GM21447 (cell line): Measurements from ENCODE around the gene RPS14.
"Not testable (repeated sequence)": the region's sequence is repeated elsewhere in the genome, so short reads cannot be mapped to it uniquely, and the experiment has no call there.

Source experiments
- ATAC-seq: cut with Tn5 transposase; IDR thresholded peaks from one replicate; pipeline ENCODE4 v1.9.1; 2021; ENCODE audit not compliant: unreplicated experiment

RPS14 gene

GRCh38 chr5:150446583-150446982 is 3.0 kb downstream of the RPS14 start:
- no peak for ATAC-seq

GRCh38 chr5:150446088-150446487 is 3.5 kb downstream of the RPS14 start:
- ATAC-seq = no peak

GRCh38 chr5:150444770-150445169 is 4.8 kb downstream of the RPS14 start:
- ATAC-seq = no peak

GRCh38 chr5:150443242-150444075 is 6.1 kb downstream of the RPS14 start:
- ATAC-seq = no peak

GRCh38 chr5:150442699-150443080 is 6.8 kb downstream of the RPS14 start:
- ATAC-seq = no peak

GRCh38 chr5:150441813-150442698 is 7.5 kb downstream of the RPS14 start:
- no peak for ATAC-seq

- no peak for ATAC-seq
Observed at GRCh38 chr5:150440948-150441812, 8.4 kb downstream of the RPS14 start.

GRCh38 chr5:150438873-150439546 is 10.5 kb downstream of the RPS14 start:
- no peak for ATAC-seq

- ATAC-seq = peak; percentile 92
Observed at GRCh38 chr5:150436141-150436680, 13.3 kb downstream of the RPS14 start.

- no peak for ATAC-seq
Observed at GRCh38 chr5:150434464-150434863, 15.1 kb downstream of the RPS14 start.

GRCh38 chr5:150431574-150431973 is 18.0 kb downstream of the RPS14 start:
- no peak for ATAC-seq

GRCh38 chr5:150431048-150431447 is 18.5 kb downstream of the RPS14 start:
- ATAC-seq = no peak

GRCh38 chr5:150429410-150429873 is 20.1 kb downstream of the RPS14 start:
- ATAC-seq = no peak

GRCh38 chr5:150428978-150429377 is 20.6 kb downstream of the RPS14 start:
- no peak for ATAC-seq

GRCh38 chr5:150428106-150428876 is 21.2 kb downstream of the RPS14 start:
- no peak for ATAC-seq

- ATAC-seq = not testable (repeated sequence)
Observed at GRCh38 chr5:150426165-150426564, 23.4 kb downstream of the RPS14 start.

- ATAC-seq = no peak
Observed at GRCh38 chr5:150422758-150423157, 26.8 kb downstream of the RPS14 start.

- no peak for ATAC-seq
Observed at GRCh38 chr5:150422075-150422474, 27.5 kb downstream of the RPS14 start.

- ATAC-seq = no peak
Observed at GRCh38 chr5:150419630-150420270, 29.8 kb downstream of the RPS14 start.
